HG03064 (cell line): Measurements from ENCODE around the gene MZT2B.
"Not testable (repeated sequence)": the region's sequence is repeated elsewhere in the genome, so short reads cannot be mapped to it uniquely, and the experiment has no call there.

Experiments used
- ATAC-seq: cut with Tn5 transposase; IDR thresholded peaks from one replicate; pipeline ENCODE4 v1.9.1; 2021; ENCODE audit warnings: low read depth; ENCODE audit not compliant: unreplicated experiment

Gene MZT2B

DNA sequence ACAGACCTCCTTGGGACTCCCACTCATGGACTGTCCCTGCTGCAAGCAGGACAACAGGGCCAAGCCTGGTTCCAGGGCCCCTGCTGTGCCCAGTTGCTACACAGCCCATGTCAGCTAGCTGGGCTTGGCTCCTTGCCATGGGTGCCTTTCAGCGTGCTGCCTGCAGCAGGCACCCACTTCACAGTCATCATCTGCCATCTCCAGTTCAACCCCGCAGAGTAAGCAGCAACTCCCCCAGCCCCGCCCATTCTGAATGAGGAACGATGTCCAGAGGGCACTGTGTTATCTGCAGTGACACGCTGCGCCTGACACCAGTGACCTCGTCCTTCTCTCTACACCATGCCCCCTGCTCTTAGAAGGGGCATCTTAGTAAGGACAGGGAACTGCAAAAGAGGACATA is 20.5 kb downstream of the MZT2B start:
- not testable (repeated sequence) for ATAC-seq

GRCh38 chr2:130203150-130203549 is 21.1 kb downstream of the MZT2B start:
- ATAC-seq = not testable (repeated sequence)

GRCh38 chr2:130207051-130207450 is 25.0 kb downstream of the MZT2B start:
- ATAC-seq = not testable (repeated sequence)

GRCh38 chr2:130219147-130219546 is 37.1 kb downstream of the MZT2B start:
- ATAC-seq = not testable (repeated sequence)

GRCh38 chr2:130220505-130220904 is 38.4 kb downstream of the MZT2B start:
- ATAC-seq = not testable (repeated sequence)

DNA sequence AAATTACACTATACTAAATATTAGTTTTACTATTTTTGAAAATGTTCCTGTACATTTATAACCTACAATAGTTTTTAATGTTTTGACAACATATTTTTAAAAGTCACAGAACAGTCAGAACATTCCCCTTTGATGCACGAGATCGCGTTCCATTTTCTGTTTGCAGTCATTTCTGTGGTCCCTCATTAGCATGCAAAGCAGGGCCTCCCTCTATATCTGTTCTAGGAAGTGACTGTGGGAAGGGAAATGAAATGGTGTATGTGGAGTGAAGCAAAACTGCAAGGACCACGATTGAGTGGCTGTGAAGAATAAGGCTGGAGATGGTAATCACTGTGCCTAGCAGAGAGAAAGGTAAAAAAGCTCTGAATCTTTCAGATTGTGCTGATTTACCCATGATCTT is 40.5 kb downstream of the MZT2B start:
- not testable (repeated sequence) for ATAC-seq

DNA sequence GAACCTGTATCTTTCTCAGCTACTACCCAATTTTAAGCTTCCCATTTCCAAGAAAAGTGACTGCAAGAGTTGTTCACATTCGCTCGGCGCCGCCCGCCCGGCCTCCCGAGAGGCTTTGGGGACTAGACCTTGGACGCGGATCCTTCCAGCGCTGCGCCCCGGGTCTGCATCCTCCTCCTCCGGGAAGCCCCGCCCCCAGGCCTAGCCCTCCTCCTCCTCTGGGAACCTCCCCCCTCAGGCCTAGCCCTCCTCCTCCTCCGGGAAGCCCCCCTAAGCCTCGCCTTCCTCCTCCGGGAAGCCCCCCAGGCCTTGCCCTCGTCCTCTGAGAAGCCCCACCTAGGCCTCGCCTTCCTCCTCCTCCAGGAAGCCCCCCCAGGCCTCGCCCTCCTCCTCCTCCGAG is 45.9 kb downstream of the MZT2B start:
- ATAC-seq = not testable (repeated sequence)

DNA sequence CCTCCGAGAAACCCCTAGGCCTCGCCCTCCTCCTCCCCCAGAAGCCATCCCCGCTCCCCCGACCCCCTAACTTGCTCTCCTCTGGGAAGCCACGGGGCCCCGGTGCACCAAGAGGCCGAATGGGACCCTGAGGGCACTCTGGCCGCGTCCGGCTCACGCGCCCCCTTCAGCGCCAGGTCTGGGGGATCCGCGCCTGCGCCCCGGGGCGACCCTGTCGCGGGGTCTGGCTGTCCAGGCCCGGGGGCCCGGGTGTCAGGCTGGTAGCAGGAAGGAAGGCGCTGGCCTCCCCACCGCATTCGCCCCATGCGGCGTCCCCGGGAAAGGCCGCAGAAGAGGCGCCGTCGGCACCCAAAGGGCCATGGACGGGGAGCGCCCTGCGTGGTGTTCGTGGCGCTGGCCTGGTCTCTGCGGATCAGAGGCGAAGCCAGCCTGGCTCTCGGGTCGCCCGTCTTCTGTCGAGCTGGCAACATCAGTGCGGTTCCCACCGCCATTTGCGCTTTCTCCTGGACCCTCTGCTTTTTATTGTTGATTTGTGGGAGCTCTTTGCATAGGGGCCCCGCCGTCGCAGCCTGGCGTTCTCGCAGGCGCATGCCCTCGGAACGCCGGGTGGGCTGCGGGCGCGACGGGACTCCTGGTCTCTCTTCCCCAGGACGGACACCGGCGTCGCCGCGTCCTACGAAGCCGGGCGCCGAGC is 46.6 kb downstream of the MZT2B start:
- ATAC-seq = not testable (repeated sequence)

DNA sequence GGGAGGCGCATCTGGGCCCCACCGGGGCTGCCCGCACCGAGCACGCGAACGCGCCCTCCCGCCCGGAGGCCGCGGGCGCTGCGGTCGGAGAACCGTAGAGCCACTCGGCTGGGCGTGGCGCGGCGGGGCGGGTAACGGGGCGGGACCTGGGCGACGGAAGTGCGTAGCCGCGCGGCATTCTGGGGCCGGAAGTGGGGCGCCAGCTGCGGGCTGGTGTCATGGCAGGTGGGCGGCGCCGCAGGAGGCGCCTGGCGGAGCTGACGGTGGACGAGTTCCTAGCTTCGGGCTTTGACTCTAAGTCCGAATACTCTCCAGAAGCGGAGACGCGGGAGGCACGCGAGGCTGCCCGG is 47.1 kb downstream of the MZT2B start:
- not testable (repeated sequence) for ATAC-seq

- ATAC-seq = not testable (repeated sequence)
These were observed 48.3 kb downstream of the MZT2B start for GRCh38 chr2:130230376-130230775.

- not testable (repeated sequence) for ATAC-seq
These were observed 48.8 kb downstream of the MZT2B start for GRCh38 chr2:130230907-130231306.

DNA sequence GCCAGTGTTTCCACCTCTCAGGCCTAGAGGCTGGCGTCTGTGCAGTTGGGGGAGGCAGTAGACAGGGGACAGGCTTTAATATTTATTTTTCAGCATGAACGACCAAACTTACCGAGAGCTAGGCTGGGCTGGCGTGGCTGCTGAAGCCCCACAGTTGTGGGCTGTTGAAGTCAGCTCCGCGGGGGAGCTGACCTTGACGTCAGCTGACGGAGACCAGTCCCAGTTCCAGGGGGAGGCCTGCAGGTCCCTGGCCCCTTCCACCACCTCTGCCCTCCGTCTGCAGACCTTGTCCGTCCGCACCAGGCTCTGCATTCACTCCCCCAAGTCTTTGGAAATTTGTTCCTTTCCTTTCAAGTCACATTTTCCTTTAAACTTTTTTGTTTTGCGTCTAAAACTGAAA is 49.6 kb downstream of the MZT2B start:
- no peak for ATAC-seq

DNA sequence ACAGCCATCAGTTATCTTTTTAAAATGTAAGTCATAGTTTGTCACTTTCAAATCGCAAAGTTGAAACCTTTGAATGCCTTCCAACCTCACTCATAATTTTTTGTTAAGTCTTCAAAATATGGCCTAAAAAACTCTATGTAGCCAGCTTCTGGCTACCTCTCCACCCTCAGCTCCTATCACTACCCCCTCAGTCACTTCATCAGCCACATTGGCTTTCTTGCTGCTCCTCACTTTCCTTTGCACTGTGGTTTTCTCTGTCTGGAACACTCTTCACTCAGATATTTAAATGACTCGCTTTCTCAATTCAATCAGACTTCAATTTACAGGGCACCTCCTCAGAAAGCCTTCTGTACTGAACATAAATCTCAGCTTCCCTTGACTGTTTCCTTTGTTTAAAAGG is 51.0 kb downstream of the MZT2B start:
- not testable (repeated sequence) for ATAC-seq

DNA sequence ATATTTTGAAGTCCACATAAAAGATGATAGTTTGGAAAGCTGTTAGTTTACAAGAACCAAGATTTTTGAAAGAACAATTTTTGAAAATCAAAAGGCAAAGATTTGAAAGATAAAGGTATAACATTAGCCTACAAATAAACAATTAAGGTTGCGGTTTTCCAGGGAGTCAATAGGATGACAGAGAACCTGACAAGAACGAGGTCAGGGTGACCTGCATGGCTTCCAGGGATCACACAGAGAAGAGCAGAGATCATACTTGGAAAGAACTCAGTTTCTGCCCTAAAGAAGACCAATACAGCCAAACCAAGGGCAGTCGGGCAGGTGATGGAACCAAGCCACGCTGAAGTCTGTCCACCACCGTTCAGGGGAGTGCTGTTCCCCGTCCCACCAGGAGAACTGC is 57.5 kb downstream of the MZT2B start:
- not testable (repeated sequence) for ATAC-seq
